ENCODE data around the gene MFAP4.
"Not testable (repeated sequence)": the region's sequence is repeated elsewhere in the genome, so short reads cannot be mapped to it uniquely, and the experiment has no call there.

MFAP4 gene

GRCh38 chr17:19359151-19359550 is 27.8 kb downstream of the MFAP4 start:
- Histone ChIP-seq H3K9me3 (no peaks in the 10 kb centered on the region), H3K27me3 (0 out of 2 replicates have a peak, but pooled peaks cover 6% of the 10 kb centered on the region), H4K20me1 (peaks cover 2% of the 10 kb centered on the region; the same call in 1 of the 2 replicates), H3K9ac (no peak overlapping the region), H3K36me3 (no peaks in the 10 kb centered on the region), H3K27ac (no peak overlapping the region), H3K4me2 (no peak overlapping the region), H3K4me3 (no peak overlapping the region), H3K4me1 (peaks cover 13% of the 10 kb centered on the region)
- TF ChIP-seq Cebpa-rat (IDR thresholded peaks at IDR 0.05), result no peak

GRCh38 chr17:19357761-19358160 is 29.2 kb downstream of the MFAP4 start:
- H3K27ac ChIP-seq, result no peak overlapping the region
- H3K9me3 ChIP-seq, result no peaks in the 10 kb centered on the region
- no peak overlapping the region for H3K4me2 ChIP-seq
- no peak overlapping the region for H3K9ac ChIP-seq
- peaks cover 7% of the 10 kb centered on the region for H3K4me1 ChIP-seq
- no peak for TF ChIP-seq Cebpa-rat (IDR thresholded peaks at IDR 0.05)
- no peaks in the 10 kb centered on the region for H3K36me3 ChIP-seq
- no peaks in the 10 kb centered on the region for H4K20me1 ChIP-seq
- H3K4me3 ChIP-seq, result no peak overlapping the region
- H3K27me3 ChIP-seq, result no peaks in the 10 kb centered on the region

GRCh38 chr17:19357351-19357750 is 29.6 kb downstream of the MFAP4 start:
- H3K4me3 ChIP-seq, result no peak overlapping the region
- no peak for TF ChIP-seq Cebpa-rat (IDR thresholded peaks at IDR 0.05)
- H3K36me3 ChIP-seq, result no peaks in the 10 kb centered on the region
- peaks cover 7% of the 10 kb centered on the region for H3K4me1 ChIP-seq
- H3K9me3 ChIP-seq, result no peaks in the 10 kb centered on the region
- no peak overlapping the region for H3K27ac ChIP-seq
- no peak overlapping the region for H3K4me2 ChIP-seq
- no peaks in the 10 kb centered on the region for H3K27me3 ChIP-seq
- H3K9ac ChIP-seq, result no peak overlapping the region
- H4K20me1 ChIP-seq, result no peaks in the 10 kb centered on the region

- Histone ChIP-seq H3K4me3 (no peak overlapping the region), H3K27me3 (no peaks in the 10 kb centered on the region), H3K27ac (no peak overlapping the region), H3K4me2 (no peak overlapping the region), H3K9ac (no peak overlapping the region), H3K9me3 (no peaks in the 10 kb centered on the region), H3K4me1 (no peaks in the 10 kb centered on the region), H4K20me1 (no peaks in the 10 kb centered on the region), H3K36me3 (no peaks in the 10 kb centered on the region)
- TF ChIP-seq Cebpa-rat (IDR thresholded peaks at IDR 0.05), result no peak
Observed at GRCh38 chr17:19354748-19355147, 32.2 kb downstream of the MFAP4 start.

GRCh38 chr17:19353401-19353800 is 33.6 kb downstream of the MFAP4 start:
- not testable (repeated sequence) for H3K9ac ChIP-seq, H4K20me1 ChIP-seq, H3K4me3 ChIP-seq, H3K4me2 ChIP-seq, H3K36me3 ChIP-seq, H3K27ac ChIP-seq, H3K9me3 ChIP-seq, H3K4me1 ChIP-seq, H3K27me3 ChIP-seq

- peaks cover 35% of the 10 kb centered on the region for H4K20me1 ChIP-seq
- no peaks in the 10 kb centered on the region for H3K36me3 ChIP-seq
- H3K4me2 ChIP-seq, result no peak overlapping the region
- no peak for TF ChIP-seq Cebpa-rat (IDR thresholded peaks at IDR 0.05)
- no peaks in the 10 kb centered on the region for H3K27me3 ChIP-seq
- H3K27ac ChIP-seq, result no peak overlapping the region
- H3K4me3 ChIP-seq, result no peak overlapping the region
- peaks cover 19% of the 10 kb centered on the region for H3K4me1 ChIP-seq
- no peaks in the 10 kb centered on the region for H3K9me3 ChIP-seq
- no peak overlapping the region for H3K9ac ChIP-seq
Observed at GRCh38 chr17:19348806-19349205, 38.2 kb downstream of the MFAP4 start.

- Histone ChIP-seq H3K27ac (no peak overlapping the region), H4K20me1 (peaks cover 41% of the 10 kb centered on the region), H3K4me3 (no peak overlapping the region), H3K9ac (no peak overlapping the region), H3K9me3 (no peaks in the 10 kb centered on the region), H3K27me3 (no peaks in the 10 kb centered on the region), H3K36me3 (no peaks in the 10 kb centered on the region), H3K4me1 (peaks cover 19% of the 10 kb centered on the region), H3K4me2 (no peak overlapping the region)
- TF ChIP-seq Cebpa-rat (IDR thresholded peaks at IDR 0.05), result no peak
Observed at GRCh38 chr17:19348081-19348650, 38.8 kb downstream of the MFAP4 start.

GRCh38 chr17:19347323-19348080 is 39.5 kb downstream of the MFAP4 start:
- Histone ChIP-seq H3K4me3 (no peak overlapping the region), H3K9ac (no peak overlapping the region), H3K27me3 (no peaks in the 10 kb centered on the region), H3K9me3 (no peaks in the 10 kb centered on the region), H3K36me3 (no peaks in the 10 kb centered on the region), H4K20me1 (peaks cover 48% of the 10 kb centered on the region), H3K4me1 (peaks cover 19% of the 10 kb centered on the region), H3K4me2 (peak overlapping the region; percentile 71), H3K27ac (no peak overlapping the region)
- no peak for TF ChIP-seq Cebpa-rat (IDR thresholded peaks at IDR 0.05)

GRCh38 chr17:19346351-19347255 is 40.4 kb downstream of the MFAP4 start:
- Histone ChIP-seq H3K9me3 (no peaks in the 10 kb centered on the region), H4K20me1 (peaks cover 53% of the 10 kb centered on the region), H3K27me3 (0 out of 2 replicates have a peak, but pooled peaks cover under 1% of the 10 kb centered on the region), H3K4me3 (no peak overlapping the region), H3K27ac (no peak overlapping the region), H3K9ac (no peak overlapping the region), H3K4me1 (peaks cover 19% of the 10 kb centered on the region), H3K4me2 (peak overlapping the region; percentile 71), H3K36me3 (no peaks in the 10 kb centered on the region)
- TF ChIP-seq Cebpa-rat (IDR thresholded peaks at IDR 0.05), result no peak
